HEK293T (cell line): Measurements from ENCODE around the gene CCND1.
A peak's percentile ranks its signal among the peaks of the same experiment; 100 is the strongest.

Source experiments
- CTCF ChIA-PET: fragments of 350-600 bp; formaldehyde crosslinking; extraction: SDS; loops from one replicate; lab custom pipeline; 2021; ENCODE audit warnings: antibody characterized with exemption, inconsistent platforms; lab: Yijun Ruan, JAX
- POLR2A ChIA-PET: fragments of 350-600 bp; formaldehyde crosslinking; extraction: SDS; loops from one replicate; lab custom pipeline; 2020; ENCODE audit warnings: antibody characterized with exemption, inconsistent platforms; lab: Yijun Ruan, JAX
- DNase-seq: peaks from one replicate; pipeline ENCODE4 v3.0.0; 2012; ENCODE audit warnings: mixed read lengths; ENCODE audit errors: extremely low spot score
- ARNT ChIP-seq: fragments of 450-650 bp; IDR thresholded peaks from 2 replicates; pipeline ENCODE4 v1.6.1; 2017; ENCODE audit warnings: mild to moderate bottlenecking
- BHLHE40 ChIP-seq: fragments of 450-650 bp; IDR thresholded peaks from 2 replicates; pipeline ENCODE4 v1.6.1; 2016; ENCODE audit warnings: mild to moderate bottlenecking, moderate library complexity, borderline replicate concordance
- CTBP1 ChIP-seq: fragments of 450-650 bp; IDR thresholded peaks from 2 replicates; pipeline ENCODE4 v1.6.1; 2016; ENCODE audit warnings: borderline replicate concordance
- ELF4 ChIP-seq: fragments of 450-650 bp; IDR thresholded peaks from 2 replicates; pipeline ENCODE4 v1.6.1; 2017; ENCODE audit warnings: antibody characterized with exemption
- FOXA1 ChIP-seq: fragments of 450-650 bp; IDR thresholded peaks from 2 replicates; pipeline ENCODE4 v1.6.1; 2016; ENCODE audit warnings: mild to moderate bottlenecking
- FOXK2 ChIP-seq: fragments of 450-650 bp; IDR thresholded peaks from 2 replicates; pipeline ENCODE4 v1.6.1; 2016; ENCODE audit warnings: mild to moderate bottlenecking
- FOXM1 ChIP-seq: fragments of 450-650 bp; IDR thresholded peaks from 2 replicates; pipeline ENCODE4 v1.6.1; 2017; ENCODE audit warnings: mild to moderate bottlenecking, borderline replicate concordance
- HDGF ChIP-seq: fragments of 450-650 bp; IDR thresholded peaks from 2 replicates; pipeline ENCODE4 v1.6.1; 2017; ENCODE audit warnings: antibody characterized with exemption, borderline replicate concordance
- L3MBTL2 ChIP-seq: fragments of 450-650 bp; conservative IDR thresholded peaks from 2 replicates; pipeline ENCODE4 v1.6.1; 2016; ENCODE audit warnings: mild to moderate bottlenecking
- LEF1 ChIP-seq: fragments of 450-650 bp; IDR thresholded peaks from 2 replicates; pipeline ENCODE4 v1.6.1; 2017; ENCODE audit warnings: mild to moderate bottlenecking, borderline replicate concordance
- NFRKB ChIP-seq: fragments of 450-650 bp; IDR thresholded peaks from 2 replicates; pipeline ENCODE4 v1.6.1; 2016; ENCODE audit warnings: mild to moderate bottlenecking, moderate library complexity
- PKNOX1 ChIP-seq: fragments of 450-650 bp; IDR thresholded peaks from 2 replicates; pipeline ENCODE4 v1.6.1; 2016
- SP1 ChIP-seq: fragments of 450-650 bp; IDR thresholded peaks from 2 replicates; pipeline ENCODE4 v1.6.1; 2017
- SUZ12 ChIP-seq: fragments of 450-650 bp; IDR thresholded peaks from 2 replicates; pipeline ENCODE4 v1.6.1; 2016; ENCODE audit warnings: mild to moderate bottlenecking
- TARDBP ChIP-seq: fragments of 450-650 bp; IDR thresholded peaks from 2 replicates; pipeline ENCODE4 v1.6.1; 2016
- ZNF384 ChIP-seq: fragments of 450-650 bp; IDR thresholded peaks from 2 replicates; pipeline ENCODE4 v1.6.1; 2016

CCND1 gene

GRCh38 chr11:69667619-69668604 is 27.0 kb downstream of the CCND1 start:
- CTCF ChIA-PET: no interaction called here
- DNase-seq: no peak
- TF ChIP-seq ELF4 (no peak), SP1 (no peak), ZNF384 (no peak), SUZ12 (no peak)
- POLR2A ChIA-PET: no interaction called here

- ChIA-PET CTCF (interaction anchor here (0.6 to 1.3 kb wide), 4 partner anchors 35 to 538 kb away, joined by 3 to 4 read pairs (median 3); no protein-coding TSS in a partner anchor), POLR2A (no interaction called here)
- DNase-seq: no peak
- TF ChIP-seq LEF1 (no peak), ZNF384 (no peak), L3MBTL2 (no peak), FOXK2 (no peak), TARDBP (no peak), CTBP1 (no peak), ARNT (no peak), PKNOX1 (no peak), SP1 (no peak), BHLHE40 (no peak), FOXA1 (no peak), NFRKB (no peak), ELF4 (no peak), SUZ12 (no peak), FOXM1 (no peak), HDGF (no peak)
Observed at GRCh38 chr11:69669486-69669885, 28.5 kb downstream of the CCND1 start.

- POLR2A ChIA-PET: no interaction called here
- peak; percentile 88 for DNase-seq
- no peak for TF ChIP-seq FOXM1
- no peak for TF ChIP-seq NFRKB
- no peak for TF ChIP-seq SUZ12
- no peak for TF ChIP-seq TARDBP
- TF ChIP-seq ZNF384: no peak
- no peak for TF ChIP-seq PKNOX1
- TF ChIP-seq LEF1: no peak
- no peak for TF ChIP-seq FOXK2
- no peak for TF ChIP-seq ELF4
- TF ChIP-seq FOXA1: no peak
- TF ChIP-seq HDGF: no peak
- no peak for TF ChIP-seq SP1
- TF ChIP-seq ARNT: no peak
- no peak for TF ChIP-seq BHLHE40
- CTCF ChIA-PET: interaction anchor here (0.6 to 1.3 kb wide), 4 partner anchors 9 to 193 kb away, joined by 3 to 4 read pairs (median 4); no protein-coding TSS in a partner anchor
Observed at GRCh38 chr11:69670158-69670845, 29.3 kb downstream of the CCND1 start.

- ChIA-PET POLR2A (no interaction called here), CTCF (interaction anchor here (0.7 to 0.8 kb wide), 2 partner anchors 10 to 526 kb away, joined by 3 read pairs; no protein-coding TSS in a partner anchor)
- DNase-seq: no peak
- no peak for TF ChIP-seq BHLHE40
- no peak for TF ChIP-seq LEF1
- TF ChIP-seq SUZ12: no peak
- TF ChIP-seq L3MBTL2: no peak
- TF ChIP-seq FOXM1: no peak
- no peak for TF ChIP-seq ARNT
- TF ChIP-seq TARDBP: no peak
- no peak for TF ChIP-seq FOXA1
Observed at GRCh38 chr11:69671734-69672465, 30.9 kb downstream of the CCND1 start.

- TF ChIP-seq LEF1: no peak
- TF ChIP-seq NFRKB: no peak
- no peak for TF ChIP-seq FOXK2
- no peak for TF ChIP-seq BHLHE40
- TF ChIP-seq ARNT: no peak
- no peak for TF ChIP-seq FOXM1
- no peak for TF ChIP-seq TARDBP
- TF ChIP-seq ZNF384: no peak
- no peak for TF ChIP-seq CTBP1
- TF ChIP-seq PKNOX1: no peak
- no peak for DNase-seq
- ChIA-PET CTCF (interaction anchor here (1.1 kb wide), 1 partner anchor 542 kb away, joined by 4 read pairs; no protein-coding TSS in a partner anchor), POLR2A (interaction anchor here (0.8 to 1.7 kb wide), 8 partner anchors 8 to 506 kb away, joined by 3 to 8 read pairs (median 4); partner anchors contain the start of gene MYEOV)
Observed at GRCh38 chr11:69674267-69674885, 33.4 kb downstream of the CCND1 start.
